Keratinocyte (primary cell): Measurements from ENCODE around the gene CFAP46. TPM values are rescaled to one million over a fixed set of nuclear protein-coding genes. Genes with fewer than 3 reads are reported as not detected.

ENCODE experiments used
- DNase-seq: peaks from one replicate; pipeline ENCODE4 v3.0.0-alpha.2; 2011; ENCODE audit warnings: low read depth, missing footprints, low spot score
- FAIRE-seq: peaks from 2 replicates; lab custom pipeline; 2011; peaks lifted over from hg19 to GRCh38; lab: Jason Lieb, UNC
- H2AFZ ChIP-seq: 2 replicates; pipeline ENCODE4 v1.6.0; 2012; ENCODE audit warnings: low read length, control low read depth, inconsistent platforms; ENCODE audit not compliant: control insufficient read depth
- H3K27ac ChIP-seq: 2 replicates; pipeline ENCODE4 v1.5.1; 2011; ENCODE audit warnings: low read length; ENCODE audit not compliant: control insufficient read depth, insufficient read depth
- H3K27me3 ChIP-seq: 3 replicates; pipeline ENCODE4 v1.6.0; 2011; ENCODE audit warnings: low read length; ENCODE audit not compliant: control insufficient read depth, insufficient read depth; ENCODE audit errors: extremely low read depth
- H3K36me3 ChIP-seq, 2 experiments: 2 replicates in 1 of 2; 3 replicates in 1 of 2; pipeline ENCODE4 v1.5.1; 2011; ENCODE audit warnings: low read length in 2 of 2, mild to moderate bottlenecking in 1 of 2; ENCODE audit not compliant: control insufficient read depth in 2 of 2, insufficient read depth in 2 of 2; ENCODE audit errors: extremely low read depth in 1 of 2
- H3K4me1 ChIP-seq: 3 replicates; pipeline ENCODE4 v1.5.1; 2011; ENCODE audit warnings: low read length; ENCODE audit not compliant: control insufficient read depth, insufficient read depth; ENCODE audit errors: extremely low read depth
- H3K4me2 ChIP-seq: 3 replicates; pipeline ENCODE4 v1.6.0; 2011; ENCODE audit warnings: low read depth, low read length; ENCODE audit not compliant: control insufficient read depth, insufficient read depth; ENCODE audit errors: extremely low read depth
- H3K4me3 ChIP-seq, 3 experiments: fragments of 200-600 bp in 1 of 3; sonication (generic) in 1 of 3; 2 replicates in 2 of 3; 3 replicates in 1 of 3; pipeline ENCODE4 v1.5.1; 2011 to 2016; ENCODE audit warnings: low read length in 3 of 3, mild to moderate bottlenecking in 3 of 3, control low read depth in 2 of 3, inconsistent platforms in 1 of 3, low read depth in 1 of 3, mixed read lengths in 1 of 3, mixed run types in 1 of 3, moderate library complexity in 1 of 3; ENCODE audit not compliant: control insufficient read depth in 2 of 3, insufficient read depth in 2 of 3; ENCODE audit errors: extremely low read depth in 1 of 3
- H3K79me2 ChIP-seq: 2 replicates; pipeline ENCODE4 v1.6.0; 2012; ENCODE audit warnings: low read length; ENCODE audit not compliant: control insufficient read depth, insufficient read depth
- H3K9ac ChIP-seq: 3 replicates; pipeline ENCODE4 v1.6.0; 2011; ENCODE audit warnings: low read length; ENCODE audit not compliant: control insufficient read depth, insufficient read depth; ENCODE audit errors: extremely low read depth
- H3K9me1 ChIP-seq: 3 replicates; pipeline ENCODE4 v1.6.0; 2011; ENCODE audit warnings: low read length; ENCODE audit not compliant: control insufficient read depth, insufficient read depth; ENCODE audit errors: extremely low read depth
- H3K9me3 ChIP-seq: 2 replicates; pipeline ENCODE4 v1.5.1; 2012; ENCODE audit warnings: low read depth, low read length; ENCODE audit not compliant: control insufficient read depth
- H4K20me1 ChIP-seq: 3 replicates; pipeline ENCODE4 v1.6.0; 2011; ENCODE audit warnings: low read length; ENCODE audit not compliant: control insufficient read depth, insufficient read depth; ENCODE audit errors: extremely low read depth
- CTCF ChIP-seq, 3 experiments: IDR thresholded peaks in 1 of 3; conservative IDR thresholded peaks in 1 of 3; optimal IDR thresholded peaks in 1 of 3; 2 replicates in 2 of 3; 3 replicates in 1 of 3; pipeline versions ENCODE3 to v1.5.1; 2011; ENCODE audit warnings: low read length in 3 of 3, mild to moderate bottlenecking in 3 of 3, moderate library complexity in 2 of 3, control low read depth in 1 of 3, inconsistent platforms in 1 of 3; ENCODE audit not compliant: insufficient read depth in 2 of 3; ENCODE audit errors: extremely low read depth in 1 of 3
- EZH2 ChIP-seq: IDR thresholded peaks from one replicate; pipeline ENCODE4 v1.6.1; 2012; ENCODE audit warnings: inconsistent platforms, mild to moderate bottlenecking, low read length, moderate library complexity
- dilution Hi-C: fragments of 300-500 bp; cut with MboI; formaldehyde crosslinking; loops from one replicate; pipeline ENCODE4 v1.7.0; 2020; ENCODE audit warnings: low sequenced_read_pairs; ENCODE audit not compliant: extremely low pct_ligation_motif_present
- polyA plus RNA-seq, 5 experiments: library from polyadenylated mRNA; depleted of rRNA in 3 of 5; stranded (reverse) in 3 of 5; stranded (forward) in 1 of 5; unstranded in 1 of 5; fragments of >200 nt; gene quantifications; 1 replicate in 1 of 5; 2 replicates in 3 of 5; 3 replicates in 1 of 5; pipeline versions ENCODE4 v1.2.1 to v1.2.3, GENCODE V29; 2011 to 2012; ENCODE audit warnings: missing spikeins in 2 of 5, low read depth in 1 of 5, low replicate concordance in 1 of 5

The CFAP46 gene
- polyA plus RNA-seq, 1 donor (not counting 4 experiments of a cell fraction or from before 2014, with no cell fraction given) = 1.00 TPM

GRCh38 chr10:132869621-132870020, 72.7 kb downstream of the CFAP46 start:
- no peak overlapping the region for H2AFZ ChIP-seq
- dilution Hi-C loops = no loop called here
- no peaks in the 10 kb centered on the region for H3K9me1 ChIP-seq
- FAIRE-seq = no peak
- peaks cover 2% of the 10 kb centered on the region for H3K9me3 ChIP-seq
- no peaks in the 10 kb centered on the region for H4K20me1 ChIP-seq
- DNase-seq = no peak
- H3K27me3 ChIP-seq = peaks cover 3% of the 10 kb centered on the region
- no peak overlapping the region for H3K27ac ChIP-seq
- H3K4me2 ChIP-seq = no peak overlapping the region
- H3K36me3 ChIP-seq = no peaks in the 10 kb centered on the region
- no peaks in the 10 kb centered on the region for H3K79me2 ChIP-seq
- no peak overlapping the region for H3K4me3 ChIP-seq
- H3K4me1 ChIP-seq = no peaks in the 10 kb centered on the region
- H3K9ac ChIP-seq = no peak overlapping the region
- no peak for TF ChIP-seq EZH2

- FAIRE-seq = no peak
- Histone ChIP-seq H3K27ac (no peak overlapping the region), H3K9me1 (no peaks in the 10 kb centered on the region), H3K4me3 (no peak overlapping the region), H3K4me1 (no peaks in the 10 kb centered on the region), H3K27me3 (peaks cover 3% of the 10 kb centered on the region), H3K4me2 (no peak overlapping the region), H4K20me1 (no peaks in the 10 kb centered on the region), H2AFZ (no peak overlapping the region), H3K79me2 (no peaks in the 10 kb centered on the region), H3K9ac (no peak overlapping the region), H3K36me3 (no peaks in the 10 kb centered on the region), H3K9me3 (peaks cover 2% of the 10 kb centered on the region)
- no peak for DNase-seq
- dilution Hi-C loops = no loop called here
- TF ChIP-seq CTCF (optimal IDR thresholded peaks at IDR 0.05 in 1 of 3, IDR thresholded peaks at IDR 0.05 in 1 of 3, conservative IDR thresholded peaks at IDR 0.05 in 1 of 3; ENCODE audit: extremely low read depth in 1 of 3, insufficient read depth in 2 of 3, low read length in 3 of 3) = no peak
- no peak for TF ChIP-seq EZH2
Measured at GRCh38 chr10:132868995-132869394, 73.4 kb downstream of the CFAP46 start.
